ENCODE data around the gene TPST2. TPM values are rescaled to one million over a fixed set of nuclear protein-coding genes. Genes with fewer than 3 reads are reported as not detected.

TPST2 gene
- total RNA-seq = 10.4 and 11.0 TPM in 2 replicates

- Mint-ChIP-seq H3K9me3 (no peaks in the 10 kb centered on the region), H3K27me3 (no peaks in the 10 kb centered on the region), H3K4me1 (peaks cover 39% of the 10 kb centered on the region), H3K36me3 (ENCODE audit: low read depth) (no peaks in the 10 kb centered on the region), H3K4me3 (peak within 1 kb of the TSS; percentile 87), H3K27ac (peak within 1 kb of the TSS; percentile 72)
- CTCF ChIA-PET = no interaction called here
- peak; percentile 78 for DNase-seq
- no peak for TF ChIP-seq CTCF (IDR thresholded peaks at IDR 0.05)
- intact Hi-C loops (cut with micrococcal nuclease) = loop anchor here (1.0 to 5.0 kb wide), 6 partner anchors 11 to 158 kb away; partner anchors contain the start of genes HPS4, SRRD and TFIP11
- POLR2A ChIA-PET = interaction anchor here (1.0 to 1.4 kb wide), 3 partner anchors 55 to 1329 kb away, joined by 3 read pairs; partner anchors contain the start of genes HPS4, PITPNB and SRRD
- ATAC-seq (ENCODE audit: low read depth) = peak; percentile 94
These were observed at the start of gene TPST2 for GRCh38 chr22:26589845-26590736. TSS of gene TPST2 (minus strand) at chr22:26590132. CDS start at chr22:26541630, 48,502 bp downstream.

- TF ChIP-seq CTCF (IDR thresholded peaks at IDR 0.05) = no peak
- DNase-seq (no peak), ATAC-seq (ENCODE audit: low read depth) (no peak)
- intact Hi-C loops (cut with micrococcal nuclease) = no loop called here
- H3K27me3 Mint-ChIP-seq = peaks cover 7% of the 10 kb centered on the region
- no peak overlapping the region for H3K27ac Mint-ChIP-seq
- no peak overlapping the region for H3K4me3 Mint-ChIP-seq
- ChIA-PET CTCF (no interaction called here), POLR2A (no interaction called here)
- H3K4me1 Mint-ChIP-seq = no peaks in the 10 kb centered on the region
- H3K9me3 Mint-ChIP-seq = no peaks in the 10 kb centered on the region
- no peaks in the 10 kb centered on the region for H3K36me3 Mint-ChIP-seq (ENCODE audit: low read depth)
These were observed 46.4 kb upstream of the TPST2 start for GRCh38 chr22:26636296-26636695.

GRCh38 chr22:26635117-26635516, 45.2 kb upstream of the TPST2 start:
- Mint-ChIP-seq H3K27me3 (peaks cover 5% of the 10 kb centered on the region), H3K9me3 (no peaks in the 10 kb centered on the region), H3K4me3 (no peak overlapping the region), H3K4me1 (no peaks in the 10 kb centered on the region), H3K36me3 (ENCODE audit: low read depth) (no peaks in the 10 kb centered on the region), H3K27ac (no peak overlapping the region)
- CTCF ChIA-PET = no interaction called here
- no peak for DNase-seq
- POLR2A ChIA-PET = no interaction called here
- no peak for ATAC-seq (ENCODE audit: low read depth)
- TF ChIP-seq CTCF (IDR thresholded peaks at IDR 0.05) = no peak
- intact Hi-C loops (cut with micrococcal nuclease) = no loop called here

GRCh38 chr22:26634189-26634588, 44.3 kb upstream of the TPST2 start:
- no peak for ATAC-seq (ENCODE audit: low read depth)
- no peaks in the 10 kb centered on the region for H3K36me3 Mint-ChIP-seq (ENCODE audit: low read depth)
- H3K4me1 Mint-ChIP-seq = no peaks in the 10 kb centered on the region
- intact Hi-C loops (cut with micrococcal nuclease) = no loop called here
- no peak overlapping the region for H3K4me3 Mint-ChIP-seq
- no peaks in the 10 kb centered on the region for H3K9me3 Mint-ChIP-seq
- no peak for DNase-seq
- peaks cover 5% of the 10 kb centered on the region for H3K27me3 Mint-ChIP-seq
- H3K27ac Mint-ChIP-seq = no peak overlapping the region
- ChIA-PET CTCF (no interaction called here), POLR2A (no interaction called here)
- TF ChIP-seq CTCF (IDR thresholded peaks at IDR 0.05) = no peak

GRCh38 chr22:26632422-26633155, 42.7 kb upstream of the TPST2 start:
- ChIA-PET POLR2A (no interaction called here), CTCF (no interaction called here)
- Mint-ChIP-seq H3K9me3 (no peaks in the 10 kb centered on the region), H3K4me3 (no peak overlapping the region), H3K36me3 (ENCODE audit: low read depth) (no peaks in the 10 kb centered on the region), H3K27ac (no peak overlapping the region), H3K4me1 (no peaks in the 10 kb centered on the region), H3K27me3 (peaks cover 5% of the 10 kb centered on the region)
- intact Hi-C loops (cut with micrococcal nuclease) = no loop called here
- no peak for ATAC-seq (ENCODE audit: low read depth)
- TF ChIP-seq CTCF (IDR thresholded peaks at IDR 0.05) = no peak
- DNase-seq = no peak
